ENCODE results near the gene MED16. TPM values are rescaled to one million over a fixed set of nuclear protein-coding genes. Genes with fewer than 3 reads are reported as not detected.

The MED16 gene
- total and polyA plus RNA-seq, 10 of the 15 experiments (the other 5 are each of a cell fraction or from before 2014, with no cell fraction given): 0.56 to 51.1 (median 13.6) TPM

GRCh38 chr19:881385-882071 is 11.5 kb downstream of the MED16 start (continued):
- no peak for TF ChIP-seq CHD4 (IDR thresholded peaks at IDR 0.05)
- TF ChIP-seq ZNF687 (IDR thresholded peaks at IDR 0.05): no peak
- TF ChIP-seq TARDBP (IDR thresholded peaks at IDR 0.05; ENCODE audit: borderline replicate concordance): no peak
- no peak for TF ChIP-seq SUPT20H (IDR thresholded peaks at IDR 0.05; ENCODE audit: borderline replicate concordance, control insufficient read depth, low read depth, low read length)
- no peak for TF ChIP-seq CBX5 (IDR thresholded peaks at IDR 0.05; ENCODE audit: low read depth)
- no peak for TF ChIP-seq IKZF1 (conservative IDR thresholded peaks at IDR 0.05)
- TF ChIP-seq E2F4 (IDR thresholded peaks at IDR 0.05; ENCODE audit: low read depth, low read length): no peak
- TF ChIP-seq ZNF207 (IDR thresholded peaks at IDR 0.05; ENCODE audit: borderline replicate concordance): no peak
- TF ChIP-seq HSF1 (IDR thresholded peaks at IDR 0.05; ENCODE audit: low read depth, low read length): no peak
- TF ChIP-seq YBX1 (IDR thresholded peaks at IDR 0.05): no peak
